Psoas muscle (tissue), 8 donors: ENCODE results near the gene TNIP1. TPM values are rescaled to one million over a fixed set of nuclear protein-coding genes. Genes with fewer than 3 reads are reported as not detected.
A peak's percentile ranks its signal among the peaks of the same experiment; 100 is the strongest.

Experiments used
- ATAC-seq, 4 donors: fragments of 200-7000 bp; cut with Tn5 transposase; one replicate each; pipeline ENCODE4 v1.9.1; 2020; ENCODE audit warnings: moderate library complexity in 3 of 4, mild to moderate bottlenecking in 2 of 4
- DNase-seq, 2 donors: peaks; one replicate each; pipeline ENCODE4 v3.0.0-alpha.2; 2020
- H3K27ac ChIP-seq: fragments of 200-600 bp; one replicate; pipeline ENCODE4 v1.8.0; 2022
- H3K27me3 ChIP-seq, 3 donors: fragments of 200-600 bp in 1 of 3; one replicate each; pipeline versions ENCODE4 v1.6.1 to v1.8.0; 2013 to 2022; ENCODE audit warnings: low read length in 2 of 3, mild to moderate bottlenecking in 2 of 3, moderate library complexity in 1 of 3; ENCODE audit not compliant: insufficient read depth in 3 of 3
- H3K36me3 ChIP-seq, 2 donors: fragments of 200-600 bp in 1 of 2; one replicate each; pipeline versions ENCODE4 v1.6.1 to v1.8.0; 2013 to 2022; ENCODE audit warnings: low read depth in 1 of 2, mild to moderate bottlenecking in 1 of 2, moderate library complexity in 1 of 2; ENCODE audit not compliant: insufficient read depth in 1 of 2
- H3K4me1 ChIP-seq: fragments of 200-600 bp; one replicate; pipeline ENCODE4 v1.8.0; 2022
- H3K4me3 ChIP-seq: fragments of 200-600 bp; one replicate; pipeline ENCODE4 v1.8.0; 2022; ENCODE audit warnings: mild to moderate bottlenecking
- H3K9me3 ChIP-seq: fragments of 200-600 bp; one replicate; pipeline ENCODE4 v1.8.0; 2022
- CTCF ChIP-seq: fragments of 200-600 bp; IDR thresholded peaks from one replicate; pipeline ENCODE4 v1.8.0; 2022; ENCODE audit warnings: antibody characterized with exemption
- WGBS, 3 donors: extraction: QIAGEN DNeasy Blood & Tissue Kit; methylation state at CpG; one replicate each; pipeline versions ENCODE4 v1.1.6 to v1.1.7; 2013; 5-methylcytosine and 5-hydroxymethylcytosine counted together
- intact Hi-C, 2 donors: fragments of 100-400 bp; cut with DNase I; formaldehyde crosslinking; loops; one replicate each; pipeline versions ENCODE4 v1.11.0 to v1.14.2; 2022
- polyA plus RNA-seq, 3 donors: library from polyadenylated mRNA; stranded (reverse); fragments of 200-250 nt; gene quantifications; one replicate each; pipeline ENCODE4 v1.2.3, GENCODE V29; 2013
- total RNA-seq, 4 donors: library from RNA; stranded (reverse); fragmentation: NEBNext Ultra II Directional in 2 of 4; extraction: Animal tissue kit (Norgen Biotek cat#: 25700) in 2 of 4; gene quantifications; one replicate each; pipeline versions ENCODE4 v1.2.1 to v1.2.4, GENCODE V29; 2021 to 2023
- donor health status: healthy with polysubstance abuse.
- donor health status: DM: no; HTN: no; CAD: no; lungs with moderate emphysema.
- donor health status: Bipolar disorder and iron deficiency.
- donor health status: healthy.
- donor health status: DM: yes; HTN: yes; CAD: no.
- donor health status: DM: no; HTN: no; CAD: no.
- donor health status: DM: no; HTN: no; CAD: no.
- donor health status: DM: yes; HTN: yes; CAD: no.

Gene TNIP1
- total and polyA plus RNA-seq, 7 donors, result 55.5 to 218 (median 141) TPM

- H3K27ac ChIP-seq, result no peak overlapping the region
- intact Hi-C loops, result no loop called here
Observed at GRCh38 chr5:151018846-151019245, 62.0 kb downstream of the TNIP1 start.

GRCh38 chr5:151017897-151018296 is 62.9 kb downstream of the TNIP1 start:
- Histone ChIP-seq H3K4me1 (peaks cover 24% of the 10 kb centered on the region), H3K27me3 (no peaks in the 10 kb centered on the region), H3K36me3 (no peaks in the 10 kb centered on the region), H3K9me3 (no peaks in the 10 kb centered on the region), H3K27ac (no peak overlapping the region), H3K4me3 (no peak overlapping the region)
- 93 to 98% (median 95%) methylated on average over 2 of the region's 2 CpGs for WGBS, 3 donors
- ATAC-seq (no peak), DNase-seq (no peak)
- no peak for TF ChIP-seq CTCF
- intact Hi-C loops, result no loop called here

More at GRCh38 chr5:151018846-151019245, 62.0 kb downstream of the TNIP1 start:
- no peak for TF ChIP-seq CTCF
- H3K4me1 ChIP-seq, result peaks cover 34% of the 10 kb centered on the region
- DNase-seq, result no peak
- no peaks in the 10 kb centered on the region for H3K27me3 ChIP-seq
- 80 to 90% (median 82%) methylated on average over 2 of the region's 2 CpGs for WGBS, 3 donors
- no peaks in the 10 kb centered on the region for H3K36me3 ChIP-seq
- no peaks in the 10 kb centered on the region for H3K9me3 ChIP-seq
- H3K4me3 ChIP-seq, result no peak overlapping the region
- no peak for ATAC-seq

GRCh38 chr5:151016700-151017099 is 64.1 kb downstream of the TNIP1 start:
- DNase-seq (peak in 1 of 2 donors; percentile 46), ATAC-seq (no peak)
- H3K4me1 ChIP-seq, result peaks cover 12% of the 10 kb centered on the region
- no peaks in the 10 kb centered on the region for H3K36me3 ChIP-seq
- no peaks in the 10 kb centered on the region for H3K9me3 ChIP-seq
- no peak for TF ChIP-seq CTCF
- H3K4me3 ChIP-seq, result no peak overlapping the region
- WGBS, 3 donors, result 34 to 59% (median 52%) methylated on average over 5 of the region's 5 CpGs
- intact Hi-C loops, result no loop called here
- peak overlapping the region; percentile 23 for H3K27ac ChIP-seq
- no peaks in the 10 kb centered on the region for H3K27me3 ChIP-seq

GRCh38 chr5:151015974-151016587 is 64.8 kb downstream of the TNIP1 start:
- Histone ChIP-seq H3K36me3 (no peaks in the 10 kb centered on the region), H3K9me3 (no peaks in the 10 kb centered on the region), H3K27ac (peak overlapping the region; percentile 23), H3K4me1 (peaks cover 8% of the 10 kb centered on the region), H3K27me3 (no peaks in the 10 kb centered on the region), H3K4me3 (no peak overlapping the region)
- intact Hi-C loops, result no loop called here
- no peak for TF ChIP-seq CTCF
- DNase-seq (no peak), ATAC-seq (no peak)
- WGBS, 3 donors, result 90 to 92% (median 91%) methylated on average over 7 of the region's 7 CpGs
